Measurements from ENCODE around the gene SCAMP5. TPM values are rescaled to one million over a fixed set of nuclear protein-coding genes. Genes with fewer than 3 reads are reported as not detected.

SCAMP5 gene
- total RNA-seq, 1 donor from 2014 or later = 13.9 TPM

- no peak for TF ChIP-seq CTCF (IDR thresholded peaks at IDR 0.05; ENCODE audit: insufficient read depth, low read length, poor library complexity, severe bottlenecking)
Measured at GRCh38 chr15:75062706-75063105, 67.3 kb downstream of the SCAMP5 start.

GRCh38 chr15:75063338-75063737, 68.0 kb downstream of the SCAMP5 start:
- Histone ChIP-seq H3K4me3 (ENCODE audit: low read depth, low read length) (no peak overlapping the region), H3K27me3 (ENCODE audit: control insufficient read depth, insufficient read depth, low read length) (no peaks in the 10 kb centered on the region), H3K36me3 (ENCODE audit: control insufficient read depth, insufficient read depth, low read length) (no peaks in the 10 kb centered on the region)
- no peak for DNase-seq (ENCODE audit: low read depth)
- TF ChIP-seq CTCF (IDR thresholded peaks at IDR 0.05; ENCODE audit: insufficient read depth, low read length, poor library complexity, severe bottlenecking) = no peak

More at GRCh38 chr15:75062706-75063105, 67.3 kb downstream of the SCAMP5 start:
- Histone ChIP-seq H3K36me3 (ENCODE audit: control insufficient read depth, insufficient read depth, low read length) (no peaks in the 10 kb centered on the region), H3K4me3 (ENCODE audit: low read depth, low read length) (no peak overlapping the region), H3K27me3 (ENCODE audit: control insufficient read depth, insufficient read depth, low read length) (no peaks in the 10 kb centered on the region)
- DNase-seq (ENCODE audit: low read depth) = no peak

- no peaks in the 10 kb centered on the region for H3K27me3 ChIP-seq (ENCODE audit: control insufficient read depth, insufficient read depth, low read length)
- TF ChIP-seq CTCF (IDR thresholded peaks at IDR 0.05; ENCODE audit: insufficient read depth, low read length, poor library complexity, severe bottlenecking) = no peak
- H3K36me3 ChIP-seq (ENCODE audit: control insufficient read depth, insufficient read depth, low read length) = no peaks in the 10 kb centered on the region
- H3K4me3 ChIP-seq (ENCODE audit: low read depth, low read length) = no peak overlapping the region
- no peak for DNase-seq (ENCODE audit: low read depth)
Measured at GRCh38 chr15:75063889-75064288, 68.5 kb downstream of the SCAMP5 start.

GRCh38 chr15:75064846-75065245, 69.5 kb downstream of the SCAMP5 start:
- Histone ChIP-seq H3K4me3 (ENCODE audit: low read depth, low read length) (no peak overlapping the region), H3K36me3 (ENCODE audit: control insufficient read depth, insufficient read depth, low read length) (no peaks in the 10 kb centered on the region), H3K27me3 (ENCODE audit: control insufficient read depth, insufficient read depth, low read length) (no peaks in the 10 kb centered on the region)
- TF ChIP-seq CTCF (IDR thresholded peaks at IDR 0.05; ENCODE audit: insufficient read depth, low read length, poor library complexity, severe bottlenecking) = no peak
- no peak for DNase-seq (ENCODE audit: low read depth)

- H3K36me3 ChIP-seq (ENCODE audit: control insufficient read depth, insufficient read depth, low read length) = no peaks in the 10 kb centered on the region
- no peak for TF ChIP-seq CTCF (IDR thresholded peaks at IDR 0.05; ENCODE audit: insufficient read depth, low read length, poor library complexity, severe bottlenecking)
- no peak overlapping the region for H3K4me3 ChIP-seq (ENCODE audit: low read depth, low read length)
- DNase-seq (ENCODE audit: low read depth) = no peak
- H3K27me3 ChIP-seq (ENCODE audit: control insufficient read depth, insufficient read depth, low read length) = no peaks in the 10 kb centered on the region
Measured at GRCh38 chr15:75065467-75065850, 70.1 kb downstream of the SCAMP5 start.

GRCh38 chr15:75065851-75066509, 70.6 kb downstream of the SCAMP5 start:
- Histone ChIP-seq H3K4me3 (ENCODE audit: low read depth, low read length) (no peak overlapping the region), H3K27me3 (ENCODE audit: control insufficient read depth, insufficient read depth, low read length) (no peaks in the 10 kb centered on the region), H3K36me3 (ENCODE audit: control insufficient read depth, insufficient read depth, low read length) (no peaks in the 10 kb centered on the region)
- TF ChIP-seq CTCF (IDR thresholded peaks at IDR 0.05; ENCODE audit: insufficient read depth, low read length, poor library complexity, severe bottlenecking) = no peak
- no peak for DNase-seq (ENCODE audit: low read depth)
